Measurements from ENCODE around the gene DDIAS.

DDIAS gene

GRCh38 chr11:82864268-82864667 is 37.3 kb upstream of the DDIAS start:
- Histone ChIP-seq H3K27me3 (ENCODE audit: control insufficient read depth, insufficient read depth, low read length) (no peaks in the 10 kb centered on the region), H3K4me3 (ENCODE audit: low read depth, low read length) (no peak overlapping the region), H3K27ac (no peak overlapping the region), H3K4me2 (ENCODE audit: low read length) (no peak overlapping the region), H3K4me1 (no peaks in the 10 kb centered on the region), H2AFZ (no peak overlapping the region), H3K79me2 (no peaks in the 10 kb centered on the region), H3K9me3 (ENCODE audit: control insufficient read depth, low read length) (no peaks in the 10 kb centered on the region), H3K36me3 (ENCODE audit: control insufficient read depth, insufficient read depth, low read length) (no peaks in the 10 kb centered on the region), H3K9ac (no peak overlapping the region)
- TF ChIP-seq CTCF (IDR thresholded peaks at IDR 0.05) = peak; percentile 48

DNA sequence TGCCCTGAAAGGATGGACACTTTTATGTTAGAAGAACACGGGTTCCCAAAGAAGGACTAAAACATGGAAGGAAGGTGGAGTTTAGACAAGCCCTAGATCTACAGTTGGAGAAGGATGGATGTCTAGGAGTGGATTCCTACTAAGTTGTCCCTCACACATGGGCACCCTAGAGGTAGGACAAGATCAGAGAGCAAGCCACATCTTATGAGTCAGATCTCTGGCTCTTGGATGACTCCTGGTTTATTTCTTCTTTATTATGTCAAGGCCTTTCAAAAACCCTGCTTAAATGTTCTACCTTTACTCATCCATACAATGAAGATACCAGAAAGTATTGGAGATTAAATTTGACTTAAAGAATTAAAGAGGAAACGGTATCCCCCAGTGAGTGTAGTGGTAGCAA is 35.7 kb upstream of the DDIAS start:
- no peak overlapping the region for H3K4me2 ChIP-seq (ENCODE audit: low read length)
- TF ChIP-seq CTCF (IDR thresholded peaks at IDR 0.05) = no peak
- H2AFZ ChIP-seq = no peak overlapping the region
- H3K4me1 ChIP-seq = no peaks in the 10 kb centered on the region
- no peaks in the 10 kb centered on the region for H3K36me3 ChIP-seq (ENCODE audit: control insufficient read depth, insufficient read depth, low read length)
- H3K4me3 ChIP-seq (ENCODE audit: low read depth, low read length) = no peak overlapping the region
- no peak overlapping the region for H3K27ac ChIP-seq
- no peaks in the 10 kb centered on the region for H3K79me2 ChIP-seq
- no peak overlapping the region for H3K9ac ChIP-seq
- no peaks in the 10 kb centered on the region for H3K27me3 ChIP-seq (ENCODE audit: control insufficient read depth, insufficient read depth, low read length)
- H3K9me3 ChIP-seq (ENCODE audit: control insufficient read depth, low read length) = no peaks in the 10 kb centered on the region

GRCh38 chr11:82867495-82868082 is 33.9 kb upstream of the DDIAS start:
- Histone ChIP-seq H3K4me3 (ENCODE audit: low read depth, low read length) (no peak overlapping the region), H3K27me3 (ENCODE audit: control insufficient read depth, insufficient read depth, low read length) (no peaks in the 10 kb centered on the region), H3K4me1 (no peaks in the 10 kb centered on the region), H3K79me2 (no peaks in the 10 kb centered on the region), H3K9ac (no peak overlapping the region), H3K36me3 (ENCODE audit: control insufficient read depth, insufficient read depth, low read length) (no peaks in the 10 kb centered on the region), H3K9me3 (ENCODE audit: control insufficient read depth, low read length) (no peaks in the 10 kb centered on the region), H2AFZ (peak overlapping the region; percentile 64), H3K4me2 (ENCODE audit: low read length) (no peak overlapping the region), H3K27ac (no peak overlapping the region)
- TF ChIP-seq CTCF (IDR thresholded peaks at IDR 0.05) = peak; percentile 61

- H3K9me3 ChIP-seq (ENCODE audit: control insufficient read depth, low read length) = no peaks in the 10 kb centered on the region
- H3K79me2 ChIP-seq = no peaks in the 10 kb centered on the region
- no peak overlapping the region for H3K4me3 ChIP-seq (ENCODE audit: low read depth, low read length)
- no peak overlapping the region for H3K27ac ChIP-seq
- no peak overlapping the region for H3K9ac ChIP-seq
- H3K36me3 ChIP-seq (ENCODE audit: control insufficient read depth, insufficient read depth, low read length) = no peaks in the 10 kb centered on the region
- H3K27me3 ChIP-seq (ENCODE audit: control insufficient read depth, insufficient read depth, low read length) = no peaks in the 10 kb centered on the region
- no peak for TF ChIP-seq CTCF (IDR thresholded peaks at IDR 0.05)
- no peak overlapping the region for H3K4me2 ChIP-seq (ENCODE audit: low read length)
- no peak overlapping the region for H2AFZ ChIP-seq
- no peaks in the 10 kb centered on the region for H3K4me1 ChIP-seq
Measured at GRCh38 chr11:82869657-82870056, 31.9 kb upstream of the DDIAS start.

- no peak overlapping the region for H3K4me2 ChIP-seq (ENCODE audit: low read length)
- H3K79me2 ChIP-seq = no peaks in the 10 kb centered on the region
- TF ChIP-seq CTCF (IDR thresholded peaks at IDR 0.05) = no peak
- no peaks in the 10 kb centered on the region for H3K9me3 ChIP-seq (ENCODE audit: control insufficient read depth, low read length)
- no peak overlapping the region for H3K9ac ChIP-seq
- no peak overlapping the region for H3K27ac ChIP-seq
- H3K36me3 ChIP-seq (ENCODE audit: control insufficient read depth, insufficient read depth, low read length) = no peaks in the 10 kb centered on the region
- H3K27me3 ChIP-seq (ENCODE audit: control insufficient read depth, insufficient read depth, low read length) = no peaks in the 10 kb centered on the region
- H3K4me3 ChIP-seq (ENCODE audit: low read depth, low read length) = no peak overlapping the region
- no peaks in the 10 kb centered on the region for H3K4me1 ChIP-seq
- no peak overlapping the region for H2AFZ ChIP-seq
Measured at GRCh38 chr11:82871646-82872045, 29.9 kb upstream of the DDIAS start.
